ENCODE data around the gene HLA-E. TPM values are rescaled to one million over a fixed set of nuclear protein-coding genes. Genes with fewer than 3 reads are reported as not detected.
"Not testable (repeated sequence)": the region's sequence is repeated elsewhere in the genome, so short reads cannot be mapped to it uniquely, and the experiment has no call there.

HLA-E gene
- total and polyA plus RNA-seq, 2 experiments from 2014 or later: 15.6 to 36.0 TPM

GRCh38 chr6:30475116-30475515 is 14.2 kb upstream of the HLA-E start:
- not testable (repeated sequence) for ATAC-seq; H3K4me1 ChIP-seq (ENCODE audit: insufficient read depth); H2AFZ ChIP-seq; H3K4me3 ChIP-seq; H4K20me1 ChIP-seq (replicated peaks; ENCODE audit: insufficient read depth); H3F3A ChIP-seq (replicated peaks; ENCODE audit: low read depth); H3K9me2 ChIP-seq (ENCODE audit: insufficient read depth); DNase-seq (ENCODE audit: low spot score); H3K4me3 Mint-ChIP-seq; H3K27ac Mint-ChIP-seq; H3K4me2 ChIP-seq; H3K79me2 ChIP-seq (replicated peaks; ENCODE audit: insufficient read depth); H3K27ac ChIP-seq (ENCODE audit: low read depth); H3K36me3 ChIP-seq (ENCODE audit: insufficient read depth); H3K4me1 Mint-ChIP-seq; H3K36me3 Mint-ChIP-seq (ENCODE audit: low read depth)
- H3K27me3 ChIP-seq (ENCODE audit: insufficient read depth): peaks cover 38% of the 10 kb centered on the region
- Mint-ChIP-seq H3K9me3 (peaks cover 13% of the 10 kb centered on the region), H3K27me3 (ENCODE audit: insufficient read depth, low read depth, poor library complexity) (peaks cover 11% of the 10 kb centered on the region)

GRCh38 chr6:30480536-30481156 is 8.7 kb upstream of the HLA-E start:
- Histone ChIP-seq H3K4me1 (ENCODE audit: insufficient read depth) (peaks cover 4% of the 10 kb centered on the region), H3K79me2 (replicated peaks; ENCODE audit: insufficient read depth) (no peaks in the 10 kb centered on the region), H3K4me3 (peak overlapping the region; percentile 63), H2AFZ (peak overlapping the region; percentile 98), H4K20me1 (replicated peaks; ENCODE audit: insufficient read depth) (0 out of 2 replicates have a peak, but pooled peaks cover 5% of the 10 kb centered on the region), H3K36me3 (ENCODE audit: insufficient read depth) (no peaks in the 10 kb centered on the region), H3K27me3 (ENCODE audit: insufficient read depth) (peaks cover 46% of the 10 kb centered on the region), H3K9me2 (ENCODE audit: insufficient read depth) (no peaks in the 10 kb centered on the region), H3K4me2 (peak overlapping the region; percentile 94), H3K27ac (ENCODE audit: low read depth) (no peak overlapping the region), H3F3A (replicated peaks; ENCODE audit: low read depth) (0 out of 2 replicates have a peak, but pooled peaks cover 2% of the 10 kb centered on the region)
- Mint-ChIP-seq H3K9me3 (no peaks in the 10 kb centered on the region; the same call in 2 of the 3 replicates), H3K27ac (no peak overlapping the region), H3K36me3 (ENCODE audit: low read depth) (no peaks in the 10 kb centered on the region), H3K4me1 (peaks cover 9% of the 10 kb centered on the region; the same call in 2 of the 3 replicates), H3K27me3 (ENCODE audit: insufficient read depth, low read depth, poor library complexity) (peaks cover 27% of the 10 kb centered on the region), H3K4me3 (peak overlapping the region; percentile 55; the same call in 1 of the 3 replicates)
- TF ChIP-seq ZNF462 (CRISPR knock-in tag; IDR thresholded peaks at IDR 0.05): no peak
- peak; percentile 19 for TF ChIP-seq EZH2 (IDR thresholded peaks at IDR 0.05; ENCODE audit: low read depth, unreplicated experiment)
- peak; percentile 25 for DNase-seq (ENCODE audit: low spot score)
- 0 out of 3 replicates have a peak, but pooled peaks have one; percentile 5 for ATAC-seq
